ENCODE results near the gene GULP1. TPM values are rescaled to one million over a fixed set of nuclear protein-coding genes. Genes with fewer than 3 reads are reported as not detected.
A peak's percentile ranks its signal among the peaks of the same experiment; 100 is the strongest.
"Not testable (repeated sequence)": the region's sequence is repeated elsewhere in the genome, so short reads cannot be mapped to it uniquely, and the experiment has no call there.

The GULP1 gene
- total RNA-seq, 1 experiment from 2014 or later = 86.8 TPM

GRCh38 chr2:188297978-188298377 is 6.3 kb downstream of the GULP1 start:
- Mint-ChIP-seq H3K9me3 (ENCODE audit: low read depth, unreplicated experiment) (peaks cover 4% of the 10 kb centered on the region), H3K27ac (ENCODE audit: unreplicated experiment) (peak overlapping the region; percentile 99), H3K4me3 (ENCODE audit: low read depth, unreplicated experiment) (no peak overlapping the region), H3K36me3 (ENCODE audit: insufficient read depth, unreplicated experiment) (peaks cover 64% of the 10 kb centered on the region), H3K4me1 (ENCODE audit: low read depth, unreplicated experiment) (peaks cover 43% of the 10 kb centered on the region), H3K27me3 (ENCODE audit: unreplicated experiment) (peaks cover 12% of the 10 kb centered on the region)
- no peak for DNase-seq
- no TSS peak for BruUV-seq (replicated peaks)
- intact Hi-C loops (cut with micrococcal nuclease; ENCODE audit: unreplicated experiment) = no loop called here
- CTCF ChIA-PET = interaction anchor here (1.2 kb wide), 1 partner anchor 94 kb away, joined by 3 read pairs; no protein-coding TSS in a partner anchor
- TF ChIP-seq, protein P1, sequence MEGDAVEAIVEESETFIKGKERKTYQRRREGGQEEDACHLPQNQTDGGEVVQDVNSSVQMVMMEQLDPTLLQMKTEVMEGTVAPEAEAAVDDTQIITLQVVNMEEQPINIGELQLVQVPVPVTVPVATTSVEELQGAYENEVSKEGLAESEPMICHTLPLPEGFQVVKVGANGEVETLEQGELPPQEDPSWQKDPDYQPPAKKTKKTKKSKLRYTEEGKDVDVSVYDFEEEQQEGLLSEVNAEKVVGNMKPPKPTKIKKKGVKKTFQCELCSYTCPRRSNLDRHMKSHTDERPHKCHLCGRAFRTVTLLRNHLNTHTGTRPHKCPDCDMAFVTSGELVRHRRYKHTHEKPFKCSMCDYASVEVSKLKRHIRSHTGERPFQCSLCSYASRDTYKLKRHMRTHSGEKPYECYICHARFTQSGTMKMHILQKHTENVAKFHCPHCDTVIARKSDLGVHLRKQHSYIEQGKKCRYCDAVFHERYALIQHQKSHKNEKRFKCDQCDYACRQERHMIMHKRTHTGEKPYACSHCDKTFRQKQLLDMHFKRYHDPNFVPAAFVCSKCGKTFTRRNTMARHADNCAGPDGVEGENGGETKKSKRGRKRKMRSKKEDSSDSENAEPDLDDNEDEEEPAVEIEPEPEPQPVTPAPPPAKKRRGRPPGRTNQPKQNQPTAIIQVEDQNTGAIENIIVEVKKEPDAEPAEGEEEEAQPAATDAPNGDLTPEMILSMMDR (IDR thresholded peaks at IDR 0.05; ENCODE audit: unreplicated experiment) = no peak

DNA sequence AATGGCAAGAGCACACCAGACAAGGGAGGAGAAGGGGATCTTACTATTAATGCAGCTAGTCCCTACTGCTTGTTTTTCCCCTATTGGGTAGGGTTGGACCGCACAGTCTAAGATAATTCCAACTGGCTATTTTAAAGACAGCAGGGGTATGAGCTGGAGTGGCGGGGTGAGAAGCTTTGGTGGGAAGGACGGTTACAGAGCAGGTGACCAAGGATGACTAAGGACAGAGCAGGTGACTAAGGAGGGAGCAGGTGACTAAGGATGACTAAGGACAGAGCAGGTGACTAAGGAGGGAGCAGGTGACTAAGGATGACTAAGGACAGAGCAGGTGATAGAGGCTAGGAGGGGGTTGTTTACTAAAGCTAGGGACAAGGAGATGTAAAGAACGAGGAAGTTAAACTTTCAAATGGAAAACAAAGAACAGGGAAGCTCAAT is 7.3 kb downstream of the GULP1 start:
- DNase-seq = peak; percentile 87
- H3K4me1 Mint-ChIP-seq (ENCODE audit: low read depth, unreplicated experiment) = peaks cover 53% of the 10 kb centered on the region
- H3K36me3 Mint-ChIP-seq (ENCODE audit: insufficient read depth, unreplicated experiment) = peaks cover 61% of the 10 kb centered on the region
- H3K27me3 Mint-ChIP-seq (ENCODE audit: unreplicated experiment) = peaks cover 12% of the 10 kb centered on the region
- CTCF ChIA-PET = interaction anchor here (0.6 to 0.7 kb wide), 3 partner anchors 133 to 1326 kb away, joined by 3 read pairs; no protein-coding TSS in a partner anchor
- peak overlapping the region; percentile 99 for H3K27ac Mint-ChIP-seq (ENCODE audit: unreplicated experiment)
- H3K9me3 Mint-ChIP-seq (ENCODE audit: low read depth, unreplicated experiment); intact Hi-C loops (cut with micrococcal nuclease; ENCODE audit: unreplicated experiment); BruUV-seq (replicated peaks): not testable (repeated sequence)
- H3K4me3 Mint-ChIP-seq (ENCODE audit: low read depth, unreplicated experiment) = peak overlapping the region; percentile 57

DNA sequence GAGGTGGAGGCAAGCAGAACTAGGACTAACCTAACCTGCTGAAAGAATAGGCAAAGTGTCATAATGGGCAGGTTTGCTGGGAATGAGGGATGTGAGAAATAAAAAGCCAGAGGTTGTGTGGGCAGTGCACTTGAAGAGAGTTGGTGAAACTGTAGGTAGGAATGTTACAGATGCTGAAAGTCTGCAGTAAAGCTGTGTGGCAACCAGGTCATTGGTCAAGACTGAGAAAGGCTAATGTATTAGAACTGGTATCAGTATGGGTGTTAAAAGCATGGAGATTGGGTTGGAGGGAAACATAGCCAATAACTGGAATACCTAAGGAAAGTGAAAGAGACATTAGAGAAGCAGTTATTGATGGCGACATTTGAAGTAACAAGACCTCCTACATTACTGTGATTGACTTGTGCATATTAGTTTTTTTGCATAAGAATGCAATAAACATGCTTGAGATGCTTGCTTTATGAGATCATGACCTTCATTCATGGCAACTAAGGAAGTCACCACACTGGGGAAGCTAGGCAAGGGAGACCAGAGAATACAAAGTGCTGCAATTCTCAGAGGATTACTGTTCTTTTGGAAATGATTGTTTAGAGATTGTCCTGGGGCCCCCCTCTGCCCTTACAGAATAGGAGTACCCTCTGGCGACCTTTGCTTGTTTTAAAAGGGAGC is 11.8 kb downstream of the GULP1 start:
- intact Hi-C loops (cut with micrococcal nuclease; ENCODE audit: unreplicated experiment) = no loop called here
- H3K27me3 Mint-ChIP-seq (ENCODE audit: unreplicated experiment) = peaks cover 11% of the 10 kb centered on the region
- peak overlapping the region; percentile 52 for H3K4me3 Mint-ChIP-seq (ENCODE audit: low read depth, unreplicated experiment)
- peaks cover 36% of the 10 kb centered on the region for H3K36me3 Mint-ChIP-seq (ENCODE audit: insufficient read depth, unreplicated experiment)
- peaks cover 4% of the 10 kb centered on the region for H3K9me3 Mint-ChIP-seq (ENCODE audit: low read depth, unreplicated experiment)
- CTCF ChIA-PET = no interaction called here
- H3K27ac Mint-ChIP-seq (ENCODE audit: unreplicated experiment) = peak overlapping the region; percentile 94
- TF ChIP-seq, protein P1 (IDR thresholded peaks at IDR 0.05; ENCODE audit: unreplicated experiment) = no peak
- H3K4me1 Mint-ChIP-seq (ENCODE audit: low read depth, unreplicated experiment) = peaks cover 79% of the 10 kb centered on the region
- TSS peak; percentile 10 for BruUV-seq (replicated peaks)
- peak; percentile 34 for DNase-seq

DNA sequence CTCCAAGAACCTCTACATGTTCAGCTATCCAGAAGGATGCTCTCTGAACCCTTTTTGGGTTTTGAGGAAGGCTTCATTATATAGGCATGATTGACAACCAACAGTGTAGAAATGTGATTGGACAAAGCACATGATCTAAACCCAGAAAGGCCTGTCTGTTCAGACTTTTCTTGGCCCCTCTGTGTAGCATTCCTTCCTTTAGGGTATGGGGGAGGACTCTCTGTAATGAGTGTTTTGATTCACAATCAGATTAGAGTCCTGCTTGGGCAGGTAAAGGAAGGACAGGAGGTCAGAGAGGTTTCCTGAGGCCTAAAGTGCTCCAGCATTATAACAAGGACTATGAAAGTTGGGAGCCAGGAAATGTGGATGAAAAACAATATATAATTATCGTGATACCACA is 13.6 kb downstream of the GULP1 start:
- no TSS peak for BruUV-seq (replicated peaks)
- intact Hi-C loops (cut with micrococcal nuclease; ENCODE audit: unreplicated experiment) = no loop called here
- no peaks in the 10 kb centered on the region for H3K27me3 Mint-ChIP-seq (ENCODE audit: unreplicated experiment)

More for the DNA sequence above, 13.6 kb downstream of the GULP1 start:
- H3K9me3 Mint-ChIP-seq (ENCODE audit: low read depth, unreplicated experiment) = no peaks in the 10 kb centered on the region
- peak overlapping the region; percentile 94 for H3K27ac Mint-ChIP-seq (ENCODE audit: unreplicated experiment)
- DNase-seq = no peak
- TF ChIP-seq, protein P1 (IDR thresholded peaks at IDR 0.05; ENCODE audit: unreplicated experiment) = no peak
- H3K36me3 Mint-ChIP-seq (ENCODE audit: insufficient read depth, unreplicated experiment) = peaks cover 25% of the 10 kb centered on the region
- peaks cover 73% of the 10 kb centered on the region for H3K4me1 Mint-ChIP-seq (ENCODE audit: low read depth, unreplicated experiment)
- CTCF ChIA-PET = no interaction called here
- H3K4me3 Mint-ChIP-seq (ENCODE audit: low read depth, unreplicated experiment) = no peak overlapping the region
